ENCODE results near the gene TRERF1. TPM values are rescaled to one million over a fixed set of nuclear protein-coding genes. Genes with fewer than 3 reads are reported as not detected.

Gene TRERF1
- total RNA-seq, 1 donor: 6.5 TPM

DNA sequence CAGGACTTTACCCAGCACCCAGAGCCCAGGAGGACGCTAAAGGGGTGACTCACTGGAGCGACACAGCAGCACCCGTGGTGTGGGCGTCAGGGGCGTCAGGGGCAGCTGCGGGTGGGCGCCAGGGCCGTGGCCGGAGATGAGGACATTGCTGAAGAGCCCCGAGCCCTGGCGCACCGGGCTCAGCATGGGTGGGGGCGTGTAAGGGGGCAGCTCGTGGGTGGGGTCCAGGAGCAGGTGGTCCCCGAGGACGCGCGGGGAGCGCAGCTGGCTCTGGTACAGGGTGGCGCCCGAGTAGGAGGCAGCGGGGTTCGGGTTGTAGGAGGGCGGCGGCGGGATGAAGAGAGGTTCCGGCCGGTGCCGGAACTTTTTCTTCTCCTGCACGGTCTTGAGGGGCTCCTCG is 192.4 kb downstream of the TRERF1 start:
- no peak overlapping the region for H3K4me3 ChIP-seq (ENCODE audit: low read depth, low read length)
- DNase-seq (ENCODE audit: low read depth): no peak
- no peak for TF ChIP-seq CTCF (IDR thresholded peaks at IDR 0.05; ENCODE audit: insufficient read depth, low read depth, low read length)

GRCh38 chr6:42257614-42258013 is 194.1 kb downstream of the TRERF1 start:
- no peak overlapping the region for H3K4me3 ChIP-seq (ENCODE audit: low read depth, low read length)
- DNase-seq (ENCODE audit: low read depth): no peak
- TF ChIP-seq CTCF (IDR thresholded peaks at IDR 0.05; ENCODE audit: insufficient read depth, low read depth, low read length): no peak

GRCh38 chr6:42257063-42257462 is 194.7 kb downstream of the TRERF1 start:
- peak; percentile 54 for DNase-seq (ENCODE audit: low read depth)
- TF ChIP-seq CTCF (IDR thresholded peaks at IDR 0.05; ENCODE audit: insufficient read depth, low read depth, low read length): no peak
- no peak overlapping the region for H3K4me3 ChIP-seq (ENCODE audit: low read depth, low read length)

- TF ChIP-seq CTCF (IDR thresholded peaks at IDR 0.05; ENCODE audit: insufficient read depth, low read depth, low read length): no peak
- H3K4me3 ChIP-seq (ENCODE audit: low read depth, low read length): no peak overlapping the region
- DNase-seq (ENCODE audit: low read depth): no peak
Measured at GRCh38 chr6:42255050-42255449, 196.7 kb downstream of the TRERF1 start.

DNA sequence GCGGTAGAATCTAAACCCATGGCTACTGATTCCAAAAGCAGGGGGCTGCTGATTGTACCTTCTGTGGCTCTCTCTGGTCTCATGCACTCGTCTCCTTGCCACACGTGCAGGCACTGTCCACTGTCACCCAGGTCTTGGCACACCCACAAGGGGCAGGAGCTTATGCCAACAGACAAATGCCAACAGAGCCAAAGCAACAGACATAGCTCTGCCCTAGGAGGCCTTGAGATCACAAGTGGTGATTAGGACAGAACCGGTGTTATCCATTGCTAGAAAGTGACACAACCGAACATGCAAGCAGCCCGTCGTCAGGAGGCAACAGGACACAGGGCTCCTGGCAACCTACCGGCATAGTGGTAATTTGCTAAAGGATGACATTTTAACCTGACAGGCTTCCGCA is 197.2 kb downstream of the TRERF1 start:
- TF ChIP-seq CTCF (IDR thresholded peaks at IDR 0.05; ENCODE audit: insufficient read depth, low read depth, low read length): no peak
- DNase-seq (ENCODE audit: low read depth): no peak
- no peak overlapping the region for H3K4me3 ChIP-seq (ENCODE audit: low read depth, low read length)

GRCh38 chr6:42251911-42252637 is 199.7 kb downstream of the TRERF1 start:
- DNase-seq (ENCODE audit: low read depth): peak; percentile 57
- no peak for TF ChIP-seq CTCF (IDR thresholded peaks at IDR 0.05; ENCODE audit: insufficient read depth, low read depth, low read length)
- H3K4me3 ChIP-seq (ENCODE audit: low read depth, low read length): no peak overlapping the region

- TF ChIP-seq CTCF (IDR thresholded peaks at IDR 0.05; ENCODE audit: insufficient read depth, low read depth, low read length): no peak
- DNase-seq (ENCODE audit: low read depth): peak; percentile 34
- no peak overlapping the region for H3K4me3 ChIP-seq (ENCODE audit: low read depth, low read length)
Measured at GRCh38 chr6:42251500-42251899, 200.2 kb downstream of the TRERF1 start.
